ENCODE results near the gene PRRX1.

PRRX1 gene

GRCh38 chr1:170692866-170693575 is 29.1 kb downstream of the PRRX1 start:
- DNase-seq: no peak

GRCh38 chr1:170694172-170694926 is 30.4 kb downstream of the PRRX1 start:
- no peak for DNase-seq

DNA sequence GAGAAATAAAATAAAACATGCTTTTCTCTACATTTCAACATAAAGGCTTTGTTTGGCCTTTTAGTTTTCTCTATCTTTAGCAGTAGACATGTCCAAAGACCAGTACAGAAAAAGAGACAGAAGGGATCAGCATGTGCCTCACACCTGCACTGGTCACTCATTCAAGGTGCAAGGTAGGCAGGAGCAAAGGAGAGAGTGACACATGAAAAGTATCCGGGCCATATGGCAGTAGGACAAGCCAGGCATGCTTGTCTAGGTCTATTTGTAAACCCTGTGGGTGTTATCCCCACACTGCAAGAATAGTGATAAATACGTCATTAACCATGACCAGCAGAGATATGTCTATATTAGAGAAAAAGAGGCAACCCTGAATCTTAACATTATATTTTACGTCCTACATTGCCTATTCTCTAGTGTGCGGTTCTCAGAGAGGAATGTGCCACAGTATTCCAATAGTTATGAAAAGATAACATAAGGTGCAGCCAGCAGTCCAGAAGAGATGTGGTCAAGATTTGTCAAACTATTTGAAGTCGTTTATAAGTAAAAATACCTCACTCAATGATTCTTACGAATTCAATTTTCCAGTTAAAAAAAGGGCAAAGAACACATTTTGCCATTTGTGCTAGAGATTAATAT is 32.1 kb downstream of the PRRX1 start:
- DNase-seq: no peak

GRCh38 chr1:170696591-170697290 is 32.8 kb downstream of the PRRX1 start:
- no peak for DNase-seq

DNA sequence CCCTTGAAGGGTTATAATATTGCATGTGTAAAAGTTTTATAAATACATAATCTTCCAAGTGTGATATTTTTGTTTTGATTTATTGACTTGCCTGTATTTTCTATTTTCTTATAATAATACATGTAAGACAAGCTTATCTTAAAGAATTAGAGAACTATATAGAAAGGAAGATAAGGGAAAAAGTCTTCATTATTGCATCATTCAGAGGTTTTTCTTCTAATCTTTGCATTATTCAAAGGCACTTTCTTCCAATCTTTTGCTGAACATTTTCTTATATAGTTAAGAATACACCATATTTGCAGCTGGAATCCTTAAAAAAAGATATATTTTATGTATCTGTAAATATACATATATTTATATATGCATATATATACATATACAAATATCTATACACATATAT is 33.4 kb downstream of the PRRX1 start:
- no peak for DNase-seq

- DNase-seq: no peak
These were observed 34.7 kb downstream of the PRRX1 start for GRCh38 chr1:170698301-170699275.

DNA sequence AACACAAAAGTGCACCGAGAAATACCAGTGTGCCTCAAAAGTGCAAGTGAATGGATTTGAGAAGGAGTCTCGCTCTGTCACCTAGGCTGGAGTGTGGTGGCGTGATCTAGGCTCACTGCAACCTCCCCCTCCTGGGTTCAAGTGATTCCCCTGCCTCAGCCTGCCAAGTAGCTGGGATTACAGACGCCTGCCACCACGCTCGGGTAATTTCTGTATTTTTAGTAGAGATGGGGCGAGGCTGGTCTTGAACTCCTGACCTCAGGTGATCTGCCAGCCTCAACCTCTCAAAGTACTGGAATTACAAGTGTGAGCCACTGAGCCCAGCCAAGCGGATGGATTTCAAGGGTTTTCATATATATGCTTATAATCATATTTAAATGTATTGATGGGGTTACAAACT is 35.8 kb downstream of the PRRX1 start:
- no peak for DNase-seq

- DNase-seq: no peak
These were observed 37.1 kb downstream of the PRRX1 start for GRCh38 chr1:170700842-170701615.

DNA sequence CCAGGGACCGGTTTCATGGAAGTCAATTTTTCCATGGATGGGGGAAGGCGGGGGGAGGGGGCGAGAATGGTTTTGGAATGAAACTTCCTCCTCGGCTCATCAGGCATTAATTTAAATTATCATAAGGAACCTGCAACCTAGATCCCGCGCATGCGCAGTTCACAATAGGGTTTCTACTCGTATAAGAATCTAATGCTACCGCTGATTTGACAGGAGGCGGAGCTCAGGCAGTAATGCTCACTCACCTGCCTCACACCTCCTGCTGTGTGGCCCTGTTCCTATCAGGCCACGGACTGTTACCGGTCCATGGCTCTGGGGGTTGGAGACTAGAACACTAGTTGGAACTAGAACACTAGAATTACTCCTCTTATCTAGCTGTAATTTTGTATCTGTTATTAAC is 38.0 kb downstream of the PRRX1 start:
- no peak for DNase-seq

DNA sequence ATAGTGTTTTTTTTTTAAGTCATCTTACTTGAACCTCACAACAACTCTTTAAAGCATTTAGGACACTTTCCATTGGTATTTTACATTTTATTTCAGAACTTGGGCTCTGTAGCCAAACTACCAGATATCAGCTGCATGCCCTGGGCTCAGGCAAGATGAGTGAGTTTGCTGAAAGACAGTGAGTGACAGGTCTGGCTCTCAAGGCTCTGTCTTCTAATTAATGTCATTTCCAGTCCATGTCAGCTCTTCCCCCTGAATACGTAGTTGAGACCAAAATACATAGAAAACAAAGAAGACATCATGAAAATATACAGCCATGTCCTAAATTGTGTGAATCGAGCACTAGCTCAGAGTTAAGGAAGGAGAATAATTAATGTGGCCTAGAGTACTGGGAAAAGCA is 39.7 kb downstream of the PRRX1 start:
- no peak for DNase-seq

GRCh38 chr1:170704256-170704655 is 40.3 kb downstream of the PRRX1 start:
- DNase-seq: no peak

DNA sequence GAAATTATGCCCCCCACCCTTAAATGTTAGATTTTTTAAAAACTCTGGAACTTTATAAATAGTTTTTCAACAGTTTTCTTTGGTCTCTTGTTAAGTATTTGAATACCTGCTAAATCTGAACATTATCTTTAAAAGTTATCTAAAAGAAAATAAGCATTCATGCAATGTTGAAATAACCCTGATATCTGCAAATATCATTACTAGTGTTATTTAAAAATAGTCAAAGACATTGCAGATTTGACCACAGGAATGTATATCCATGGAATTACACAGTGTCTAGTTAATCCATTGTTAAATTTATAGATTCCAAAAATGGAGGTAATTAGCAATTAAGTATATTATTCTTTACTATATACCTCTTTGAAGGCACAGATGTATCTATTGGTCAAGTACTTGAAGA is 42.0 kb downstream of the PRRX1 start:
- DNase-seq: no peak

- no peak for DNase-seq
These were observed 43.2 kb downstream of the PRRX1 start for GRCh38 chr1:170707117-170707516.

DNA sequence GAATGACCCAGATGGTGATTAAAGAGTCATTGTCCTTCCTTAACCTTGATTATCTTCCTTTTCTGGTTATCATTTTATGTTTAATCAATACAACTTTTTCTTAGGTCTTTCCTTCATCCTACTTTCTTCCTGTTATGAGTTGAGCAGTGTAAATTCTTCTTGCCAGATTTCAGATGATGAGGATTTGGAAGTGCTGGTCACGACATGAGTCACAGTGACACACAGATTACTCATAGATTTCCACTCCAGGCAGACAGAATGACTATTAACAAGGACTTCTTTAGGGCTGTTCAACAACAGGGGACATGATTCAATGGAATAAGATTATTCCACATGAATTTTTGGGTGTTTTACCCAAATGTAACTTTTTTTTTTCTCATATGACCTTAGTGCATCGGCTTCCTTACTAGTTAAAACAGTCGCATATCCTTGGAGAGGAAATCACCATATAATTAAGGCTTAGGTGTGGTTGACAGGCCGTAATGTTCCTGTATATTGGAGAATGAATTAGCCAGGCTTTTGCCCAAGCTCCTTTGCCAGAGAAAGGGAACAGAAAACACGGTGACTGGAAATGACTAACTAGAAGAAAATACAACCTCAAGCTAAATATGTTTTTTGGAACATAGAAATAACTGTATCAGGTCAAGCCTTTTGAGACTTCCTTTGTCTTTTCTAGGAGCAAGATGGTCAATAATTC is 44.2 kb downstream of the PRRX1 start:
- DNase-seq: no peak

GRCh38 chr1:170711682-170712081 is 47.8 kb downstream of the PRRX1 start:
- no peak for DNase-seq

DNA sequence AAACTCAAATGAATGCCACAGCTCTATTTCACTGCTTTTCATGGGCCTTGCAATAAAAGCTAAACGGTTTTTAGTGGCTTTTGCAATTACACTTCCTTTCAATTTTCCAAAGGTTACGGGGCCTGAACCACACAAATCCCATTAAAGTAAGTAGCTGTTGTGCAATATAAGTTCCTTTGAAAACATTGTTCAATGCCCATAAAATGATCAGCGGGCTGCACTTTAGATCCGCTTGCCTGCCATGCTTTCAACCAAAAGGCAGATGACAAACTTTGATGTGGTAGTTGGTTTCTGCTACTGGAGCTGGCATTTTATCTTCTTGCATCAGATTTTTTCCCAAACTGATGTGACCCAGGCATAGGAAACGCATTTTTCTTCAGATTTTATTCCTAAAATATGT is 50.2 kb downstream of the PRRX1 start:
- DNase-seq: no peak

- DNase-seq: no peak
These were observed 51.0 kb downstream of the PRRX1 start for GRCh38 chr1:170714938-170715337.

DNA sequence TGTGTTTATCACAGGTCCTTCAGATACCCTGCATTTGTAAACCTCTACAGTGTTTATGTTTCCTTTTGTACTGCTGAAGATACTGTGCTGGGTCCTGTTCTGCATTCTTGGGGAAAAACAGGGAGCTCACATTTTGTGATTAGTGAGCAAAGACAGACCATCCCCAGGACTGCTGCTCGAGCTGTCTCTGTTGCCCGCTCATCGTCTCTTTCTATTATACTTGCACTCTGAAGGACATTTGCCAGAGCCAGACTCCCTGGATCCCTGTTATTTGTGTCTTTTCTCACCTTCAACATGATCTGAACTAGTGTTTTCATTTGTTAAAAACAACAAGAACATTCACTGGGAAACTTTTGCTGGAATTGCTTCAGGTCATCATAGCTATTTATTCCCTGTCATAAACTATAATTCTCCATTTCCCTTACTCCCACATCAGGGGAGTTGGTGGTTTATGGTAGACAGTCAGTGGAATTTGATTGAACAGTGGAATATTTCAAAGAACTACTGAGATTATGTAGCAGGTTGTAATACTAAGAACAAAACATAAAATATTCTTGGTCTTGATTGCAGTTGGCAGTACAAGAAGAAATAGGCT is 53.0 kb downstream of the PRRX1 start:
- no peak for DNase-seq

DNA sequence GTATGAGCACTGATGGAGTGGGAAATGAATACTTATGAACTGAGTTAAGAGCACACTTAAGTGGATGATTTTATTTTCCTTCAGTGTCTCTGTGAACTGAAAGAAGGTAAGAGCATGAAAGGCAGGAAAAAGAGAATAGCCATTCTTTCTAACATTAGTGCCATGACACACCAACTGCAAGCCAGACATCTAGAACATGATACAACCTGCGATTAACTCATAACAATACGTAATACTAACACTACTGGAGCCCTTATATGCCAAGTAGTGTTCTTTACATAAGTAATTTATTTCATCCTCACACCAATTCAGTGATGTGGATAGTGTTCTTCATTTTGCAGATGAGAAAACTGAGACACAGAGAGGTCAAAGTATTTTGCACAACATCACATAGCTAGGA is 56.7 kb downstream of the PRRX1 start:
- DNase-seq: no peak

- DNase-seq: no peak
These were observed 57.7 kb downstream of the PRRX1 start for GRCh38 chr1:170721621-170722020.
